Activated gamma-delta T cell treated with anti-CD3 and anti-CD28 coated beads, Interleukin-2, amount 50 U/mL, for 16 hours (primary cell): ENCODE data around the gene A3GALT2.
A peak's percentile ranks its signal among the peaks of the same experiment; 100 is the strongest.
"Not testable (repeated sequence)": the region's sequence is repeated elsewhere in the genome, so short reads cannot be mapped to it uniquely, and the experiment has no call there.

Source experiments
- DNase-seq: peaks from one replicate; pipeline ENCODE4 v3.0.0-alpha.2; 2020; ENCODE audit warnings: low read depth

Gene A3GALT2

DNA sequence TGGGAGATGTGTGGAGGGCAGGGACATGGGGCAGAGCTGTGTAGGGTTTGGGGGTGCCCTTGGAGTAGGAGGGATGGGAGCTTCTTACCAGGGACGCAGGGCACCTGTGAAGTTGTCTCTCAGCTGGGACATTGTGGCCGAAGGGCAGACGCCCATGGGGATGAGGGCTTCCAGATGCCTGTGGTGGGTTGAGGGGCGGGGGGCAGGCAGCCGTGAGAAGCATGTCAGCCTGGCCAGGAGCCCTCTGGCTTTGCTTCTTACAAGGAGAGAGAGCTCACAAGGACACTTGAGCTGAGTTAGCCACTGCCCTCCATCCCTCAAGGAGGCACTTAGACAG, 8.5 kb downstream of the A3GALT2 start:
- no peak for DNase-seq

DNA sequence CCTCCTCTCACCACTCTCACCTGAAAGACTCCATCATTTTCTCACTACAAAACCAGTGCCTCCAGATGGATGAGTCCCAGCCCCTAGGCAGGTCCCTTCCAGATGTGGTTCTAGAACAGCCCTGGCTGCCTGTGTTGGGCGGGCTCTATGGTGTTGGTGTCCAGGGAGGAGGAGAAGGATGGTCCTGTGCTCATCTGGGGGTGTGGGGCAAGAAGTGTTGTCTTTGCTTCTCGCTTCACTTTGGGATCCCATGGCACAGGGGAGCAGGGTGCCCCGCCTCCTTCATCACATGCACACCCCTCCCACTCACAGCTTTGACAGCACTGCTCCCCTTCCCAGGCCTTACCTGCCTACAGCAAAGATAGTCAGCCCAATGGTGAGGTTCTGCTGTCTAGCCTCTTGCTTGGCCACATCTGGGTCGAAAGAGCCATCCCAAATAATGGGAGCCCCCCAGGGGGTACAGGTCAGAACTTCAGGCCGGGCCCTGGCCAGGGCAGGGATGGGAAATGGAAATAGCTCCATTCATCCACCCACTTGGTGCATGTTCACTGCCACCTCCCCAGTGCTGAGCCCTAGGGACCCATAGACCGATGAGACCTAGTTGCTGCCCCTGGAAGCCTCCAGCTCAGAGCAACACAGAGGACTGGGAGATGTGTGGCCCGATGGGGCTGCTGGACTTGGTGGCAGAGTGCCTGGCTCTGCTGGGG, 9.0 kb downstream of the A3GALT2 start:
- DNase-seq = no peak

DNA sequence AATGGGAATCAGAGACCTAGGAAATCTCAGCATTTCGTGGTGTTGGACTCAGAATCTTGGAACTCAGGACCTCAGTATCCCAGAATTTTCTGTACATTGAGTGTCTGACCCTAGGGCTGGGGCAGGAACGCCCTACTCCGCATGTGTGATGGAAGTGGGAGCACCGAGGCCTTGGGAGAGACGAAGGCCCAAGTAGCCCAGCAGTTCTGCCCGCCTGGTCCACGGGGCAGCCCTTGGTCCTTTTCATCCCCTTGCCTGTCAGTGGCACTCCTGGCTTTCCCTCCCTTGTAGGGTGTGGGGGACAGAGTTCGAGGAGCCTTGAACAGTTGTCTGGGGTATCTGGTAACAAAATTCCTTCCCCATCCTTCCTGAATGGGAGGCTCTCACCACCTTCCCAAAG, 10.2 kb downstream of the A3GALT2 start:
- DNase-seq = no peak

DNA sequence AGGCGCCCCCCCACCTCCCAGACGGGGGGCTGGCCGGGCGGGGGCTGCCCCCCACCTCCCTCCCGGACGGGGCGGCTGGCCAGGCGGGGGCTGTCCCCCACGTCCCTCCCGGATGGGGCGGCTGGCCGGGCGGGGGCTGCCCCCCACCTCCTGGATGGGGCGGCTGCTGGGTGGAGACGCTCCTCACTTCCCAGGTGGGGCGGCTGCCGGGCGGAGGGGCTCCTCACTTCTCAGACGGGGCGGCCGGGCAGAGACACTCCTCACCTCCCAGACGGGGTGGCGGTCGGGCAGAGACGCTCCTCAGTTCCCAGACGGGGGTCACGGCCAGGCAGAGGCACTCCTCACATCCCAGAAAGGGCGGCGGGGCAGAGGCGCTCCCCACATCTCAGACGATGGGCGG, 11.5 kb downstream of the A3GALT2 start:
- DNase-seq = not testable (repeated sequence)

DNA sequence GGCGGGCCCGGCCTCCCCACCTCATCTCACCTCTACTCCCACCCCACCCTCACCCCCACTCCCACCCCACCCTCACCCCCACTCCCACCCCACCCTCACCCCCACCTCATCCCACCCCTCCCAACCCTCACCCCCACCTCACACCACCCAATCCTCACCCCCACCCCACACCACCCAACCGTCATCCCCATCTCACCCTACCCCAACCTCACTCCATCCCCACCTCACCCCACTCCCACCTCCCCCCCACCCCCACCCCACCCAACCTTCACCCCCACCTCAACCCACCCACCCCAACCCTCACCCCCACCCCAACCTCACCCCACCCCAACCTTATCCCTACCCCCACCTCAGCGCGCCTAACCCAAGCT, 13.4 kb downstream of the A3GALT2 start:
- no peak for DNase-seq

DNA sequence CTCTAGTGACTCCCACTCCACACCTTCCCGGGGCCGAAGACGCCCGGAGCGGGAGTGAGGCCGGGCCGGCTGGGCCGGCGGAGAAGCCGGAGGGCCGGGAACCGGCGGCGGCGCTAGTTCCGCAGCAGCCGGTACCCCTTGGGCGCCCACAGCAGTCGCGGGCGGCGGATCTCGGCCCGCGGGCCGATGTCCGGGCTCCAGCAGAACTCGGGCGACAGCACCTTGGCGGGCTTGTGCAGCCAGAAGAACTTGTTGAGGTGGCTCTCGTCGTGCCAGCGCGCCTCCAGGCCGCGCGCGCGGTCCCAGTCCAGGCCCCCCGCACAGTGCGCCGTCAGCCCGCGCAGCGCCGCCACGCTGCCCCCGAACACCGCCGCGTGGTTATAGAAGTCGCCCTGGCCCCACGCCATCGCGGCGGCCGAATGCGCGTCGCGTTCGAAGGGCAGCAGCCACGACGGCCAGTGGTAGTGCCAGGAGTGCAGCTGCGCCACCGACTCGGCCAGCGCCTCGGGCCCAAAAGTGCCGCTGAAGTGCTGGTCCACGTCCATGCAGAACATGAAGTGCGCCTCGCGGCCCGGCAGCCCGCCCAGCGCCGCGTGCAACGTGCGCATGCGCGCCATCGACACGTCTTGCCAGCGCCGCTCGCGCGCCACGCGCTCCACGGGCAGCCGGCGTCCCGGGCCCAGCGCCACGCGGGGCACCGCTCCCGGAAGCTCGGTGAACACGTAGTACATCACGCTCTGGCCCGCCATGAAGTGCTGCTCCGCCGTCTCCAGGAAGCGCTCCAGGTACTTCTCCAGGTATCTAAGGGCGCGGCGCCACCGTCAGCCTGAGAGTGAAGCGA, 14.0 kb downstream of the A3GALT2 start:
- no peak for DNase-seq

DNA sequence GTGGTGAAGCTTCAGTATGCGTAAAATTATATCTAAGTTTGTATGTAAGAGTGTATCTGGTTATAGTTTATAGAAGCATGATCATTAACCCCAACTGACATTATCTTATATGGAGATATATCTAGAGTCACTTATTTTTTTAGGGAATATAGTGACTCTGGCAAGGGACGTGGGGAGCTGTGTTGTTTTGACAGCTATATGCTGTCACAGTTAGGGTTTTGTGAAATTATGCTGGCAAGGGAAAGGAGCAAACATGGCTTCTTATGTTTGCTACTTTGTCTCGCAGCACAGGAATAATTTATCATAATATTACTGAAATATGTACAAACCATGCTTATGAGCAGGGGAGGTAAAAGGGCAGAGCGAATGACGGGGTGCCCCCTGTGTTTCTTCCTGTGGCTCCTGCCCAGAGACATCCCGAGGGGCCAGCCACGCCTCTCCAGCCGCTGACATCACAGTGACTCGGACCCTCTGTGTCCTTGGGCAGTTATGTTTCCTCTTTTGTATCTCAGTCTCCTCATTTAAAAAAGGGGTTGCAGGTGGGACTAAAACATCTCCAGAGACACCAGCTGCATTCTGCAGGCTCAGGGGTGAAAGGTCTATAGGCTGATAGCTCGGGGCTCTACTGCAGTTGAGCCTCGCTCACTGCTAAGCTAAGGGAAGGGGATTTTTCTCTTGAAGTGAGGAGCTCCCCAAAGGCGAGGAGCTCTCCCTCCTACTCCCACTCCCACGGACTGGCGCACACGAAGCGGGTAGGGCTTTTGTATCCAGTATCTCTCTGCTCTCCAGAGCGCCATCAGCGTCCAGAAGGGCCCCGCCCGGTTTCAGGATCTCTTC, 14.9 kb downstream of the A3GALT2 start:
- no peak for DNase-seq

DNA sequence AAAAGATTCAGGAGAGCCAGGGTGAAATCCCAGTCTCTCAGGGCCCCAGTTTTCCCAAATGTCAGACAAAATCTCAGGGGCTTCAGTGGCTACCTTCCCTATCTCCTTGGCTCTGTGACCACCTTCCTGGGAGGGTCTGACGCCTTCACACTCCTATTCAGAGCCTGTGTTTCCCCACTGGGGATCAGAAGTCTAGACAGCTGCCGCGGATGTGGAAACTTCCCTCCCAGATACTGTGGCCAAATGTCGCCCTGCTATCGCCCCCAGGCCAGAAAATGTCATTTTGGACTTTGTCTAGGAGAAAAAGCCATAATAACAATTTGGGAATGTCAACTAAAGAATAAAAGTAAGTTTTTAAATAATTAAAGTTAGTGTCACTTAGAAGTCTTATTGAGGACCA, 15.9 kb downstream of the A3GALT2 start:
- no peak for DNase-seq

DNA sequence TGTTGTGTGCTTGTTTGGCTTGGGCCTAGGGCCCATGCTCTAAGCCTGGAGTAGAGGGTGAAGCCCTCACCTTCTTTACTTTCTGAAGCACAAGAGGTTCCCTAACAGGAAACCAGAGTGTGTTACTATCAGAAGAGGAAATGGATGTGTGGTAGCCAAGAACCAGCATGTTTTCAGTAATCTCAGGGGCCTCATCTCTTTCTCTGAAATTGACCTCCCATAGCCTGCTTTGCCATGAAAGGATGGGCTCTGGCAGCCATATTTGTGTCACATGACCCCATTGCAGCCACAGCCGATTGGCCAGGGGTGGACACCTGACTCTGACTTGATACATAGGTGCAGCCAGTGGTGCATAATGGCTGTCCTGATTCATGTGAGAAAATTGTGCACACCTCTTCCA, 18.6 kb downstream of the A3GALT2 start:
- DNase-seq = no peak

DNA sequence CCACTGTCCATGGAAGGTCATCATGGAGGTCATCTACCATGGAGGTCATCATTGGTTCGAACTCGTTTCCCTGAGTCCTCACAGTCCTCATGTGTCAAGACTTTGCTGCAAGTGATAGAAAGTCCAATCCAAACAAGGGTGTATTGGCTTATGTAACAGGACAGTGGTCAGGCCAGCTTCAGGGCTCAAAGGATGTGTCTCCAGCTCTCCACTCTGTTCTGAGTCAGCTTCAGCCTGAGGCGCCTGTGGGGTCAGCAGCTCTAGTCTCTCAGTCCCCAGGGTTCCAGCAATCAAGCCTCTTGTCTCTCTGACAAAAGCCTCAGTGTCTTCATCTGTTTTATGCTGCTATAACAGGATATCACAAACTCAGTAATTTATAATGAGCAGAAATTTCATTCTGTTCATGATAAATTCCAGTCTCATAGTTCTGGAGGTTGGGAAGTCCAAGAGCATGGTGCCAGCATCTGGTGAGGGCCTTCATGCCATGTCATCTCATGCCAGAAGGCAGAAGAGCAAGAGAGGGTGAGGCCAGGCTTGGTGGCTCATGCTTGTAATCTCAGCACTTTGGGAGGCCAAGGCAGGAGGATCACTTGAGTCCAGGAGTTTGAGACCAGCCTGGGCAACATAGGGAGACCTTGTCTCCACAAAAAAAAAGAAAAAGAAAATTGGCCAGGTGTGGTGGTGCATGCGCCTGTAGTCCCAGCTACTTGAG, 19.5 kb downstream of the A3GALT2 start:
- no peak for DNase-seq

DNA sequence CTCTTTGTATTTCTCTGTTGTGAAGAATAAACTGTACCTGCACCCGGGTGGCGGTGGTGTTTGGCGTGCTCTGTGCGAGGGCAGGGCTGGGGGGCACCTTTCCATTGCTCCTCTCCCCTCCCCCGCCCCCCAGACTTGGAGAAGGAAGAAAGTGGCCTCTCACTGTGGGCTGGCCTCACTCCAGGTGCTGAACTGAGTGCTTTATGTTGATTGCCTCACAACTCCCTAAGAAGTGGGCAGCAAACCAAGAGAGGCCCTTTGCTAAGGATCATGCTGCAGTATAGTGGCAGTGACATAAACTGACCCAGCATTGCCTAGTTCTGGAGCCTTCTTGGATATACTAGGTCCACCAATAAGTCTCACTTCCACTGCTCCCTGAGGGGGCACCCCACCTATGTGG, 20.2 kb downstream of the A3GALT2 start:
- DNase-seq = no peak

DNA sequence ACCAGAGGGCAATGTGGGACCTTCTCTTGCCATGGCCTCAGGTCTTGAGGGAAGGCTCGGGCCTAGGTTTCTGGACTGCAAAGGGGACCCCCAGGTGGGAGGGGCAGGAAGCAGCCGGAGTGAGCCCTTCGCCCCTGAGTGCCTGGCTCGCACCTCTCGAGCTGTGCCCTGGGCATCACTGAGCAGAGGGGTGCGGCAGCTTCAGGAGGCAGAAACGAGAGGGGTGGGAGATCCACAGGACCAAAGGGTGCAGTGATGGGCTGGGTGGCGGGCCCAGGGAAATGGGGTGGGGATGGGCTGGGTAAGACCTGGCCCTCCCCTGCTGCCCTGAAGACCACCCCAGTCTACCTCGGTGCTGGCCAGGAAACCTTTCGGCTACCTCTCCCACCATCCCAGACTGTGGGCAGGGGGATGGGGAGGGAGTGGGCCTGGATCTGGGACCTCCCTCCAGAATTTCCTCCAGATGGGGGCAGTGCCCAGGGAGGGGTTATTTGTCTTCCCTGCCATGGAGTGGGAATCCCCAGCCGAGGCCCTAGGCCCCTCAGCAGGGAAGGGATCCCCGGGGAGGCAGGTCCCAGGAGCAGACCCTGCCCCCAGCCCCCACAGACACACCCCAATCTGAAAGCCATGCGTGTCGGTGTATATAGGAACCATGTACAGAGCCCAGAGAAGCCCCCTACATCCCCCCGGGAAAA, 21.3 kb downstream of the A3GALT2 start:
- DNase-seq = no peak

DNA sequence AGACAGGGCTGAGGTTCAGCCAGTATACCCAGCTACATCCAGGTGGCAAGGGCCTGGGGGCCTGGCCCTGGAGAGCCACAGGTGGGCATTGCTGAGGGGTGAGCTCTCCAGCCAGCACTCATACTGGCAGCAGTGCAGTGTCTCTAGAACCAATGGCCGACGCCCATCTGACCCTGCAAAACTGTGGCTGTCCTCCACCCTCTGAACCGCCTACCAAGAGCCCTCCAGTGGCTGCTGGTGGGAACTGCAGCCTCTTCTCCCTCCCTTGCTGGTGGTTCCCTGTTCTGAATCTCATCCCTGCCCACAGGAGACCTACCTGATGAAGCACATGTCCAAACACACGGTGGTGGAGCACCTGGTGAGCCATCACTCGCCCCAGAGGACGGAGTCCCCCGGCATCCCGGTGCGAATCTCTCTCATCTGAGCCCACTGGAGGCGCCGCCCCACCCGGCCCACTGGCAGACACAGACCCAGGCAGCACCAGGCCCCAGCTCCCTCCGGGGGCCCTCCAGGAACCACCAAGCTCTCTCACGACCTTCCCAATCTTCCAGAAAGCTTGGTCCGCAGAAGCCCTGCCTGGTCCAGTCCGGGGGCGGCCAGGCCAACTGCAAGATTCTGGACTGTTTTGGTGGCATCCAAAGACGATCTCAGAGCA, 22.1 kb downstream of the A3GALT2 start:
- DNase-seq = peak; percentile 27

DNA sequence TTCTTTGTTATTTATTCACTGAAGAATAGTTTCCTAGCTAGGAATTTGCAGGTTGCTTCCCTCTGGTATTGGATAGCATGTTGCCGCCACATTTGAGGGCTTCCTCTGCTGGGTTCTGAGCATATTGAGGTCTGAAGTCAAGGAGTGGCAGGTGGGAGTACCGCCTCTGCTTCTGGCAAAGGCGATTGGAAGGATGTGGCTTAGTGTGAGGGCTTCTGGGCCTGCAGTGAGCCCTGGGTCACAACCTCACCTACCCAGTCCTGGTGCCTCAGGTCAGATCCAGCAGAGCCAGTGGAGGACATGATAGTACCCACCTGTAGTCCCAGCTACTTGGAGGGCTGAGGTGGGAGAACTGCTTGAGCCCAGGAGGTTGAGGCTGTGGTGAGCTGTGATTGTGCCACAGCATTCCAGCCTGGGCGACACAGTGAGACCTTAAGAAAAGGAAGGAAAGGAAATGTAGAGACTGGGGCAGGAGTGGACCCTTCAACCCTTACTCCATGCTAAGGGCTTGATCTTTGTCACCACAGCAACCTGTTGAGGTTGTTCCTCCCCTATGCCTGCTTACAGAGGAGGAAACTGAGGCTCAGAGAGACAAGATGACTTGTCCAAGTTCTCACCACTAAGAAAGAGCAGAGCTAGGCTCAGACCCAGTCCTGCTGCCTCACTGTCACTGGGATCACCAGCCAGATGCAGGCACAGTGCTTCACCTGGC, 22.8 kb downstream of the A3GALT2 start:
- DNase-seq = no peak

DNA sequence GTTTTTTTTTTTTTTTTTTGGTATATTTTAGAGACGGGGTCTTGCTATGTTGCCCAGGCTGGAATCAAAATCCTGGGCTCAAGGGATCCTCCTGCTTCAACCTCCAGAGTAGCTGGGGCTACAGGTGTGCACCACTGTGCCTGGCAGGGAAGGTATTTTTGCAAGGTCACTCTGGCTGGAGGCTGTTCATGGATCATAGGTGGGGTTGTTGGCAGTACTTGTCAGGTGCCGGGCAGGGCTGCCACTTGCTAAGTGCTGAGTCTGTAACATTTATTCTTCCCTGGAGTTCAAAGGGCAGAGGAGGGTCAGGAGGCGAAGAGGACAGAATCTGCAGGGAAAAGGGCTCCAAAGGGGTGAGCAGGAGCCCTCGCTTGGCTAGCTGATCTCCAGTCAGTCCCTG, 24.1 kb downstream of the A3GALT2 start:
- no peak for DNase-seq

DNA sequence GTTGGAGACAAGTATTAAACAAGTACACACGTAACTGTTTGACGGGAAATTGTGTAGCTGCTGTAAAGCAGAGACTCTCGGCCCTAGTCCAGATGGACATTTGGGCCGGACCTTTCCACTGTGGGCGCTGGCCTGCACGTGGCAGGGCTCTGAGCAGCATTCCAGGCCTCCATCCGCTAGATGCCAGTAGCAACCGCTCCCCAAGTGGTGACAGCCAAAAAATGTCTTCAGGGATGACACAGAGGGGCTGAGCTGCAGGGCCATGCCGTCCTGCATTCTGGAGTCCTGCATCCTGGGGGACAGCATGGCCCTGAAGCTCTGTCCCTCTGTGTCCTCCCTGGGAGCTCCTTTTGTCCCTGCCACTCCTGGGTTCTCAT, 24.8 kb downstream of the A3GALT2 start:
- DNase-seq = no peak

DNA sequence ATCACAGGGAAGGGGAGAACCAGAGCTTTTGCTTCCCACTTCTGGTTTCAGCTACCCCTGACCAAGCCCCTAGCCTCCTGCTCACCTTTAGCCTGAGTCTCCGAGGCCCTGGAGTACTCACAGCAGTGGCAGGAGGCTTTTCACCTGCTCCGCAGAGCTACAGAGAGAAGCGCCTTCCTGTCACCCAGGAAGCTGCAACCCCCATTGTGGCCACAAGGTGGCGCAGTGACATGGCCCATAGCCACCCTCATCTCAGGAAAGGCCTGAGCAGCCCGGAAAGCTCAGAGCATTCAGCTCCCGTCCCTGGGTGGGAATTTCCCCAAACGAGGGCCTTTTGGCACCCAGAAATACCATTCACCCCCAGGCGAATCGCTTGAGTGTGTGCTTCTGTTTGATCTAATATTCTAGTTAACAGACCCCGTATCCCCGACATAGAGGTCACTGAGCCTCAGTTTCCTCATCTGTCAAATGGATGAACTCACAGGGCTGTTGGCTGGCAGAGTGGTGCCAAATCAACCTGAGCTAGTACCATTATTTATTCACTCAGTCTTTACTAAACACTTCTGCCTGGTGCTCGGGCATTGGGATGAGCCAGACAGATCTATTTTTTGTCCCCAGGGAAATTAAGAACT, 25.3 kb downstream of the A3GALT2 start:
- DNase-seq = peak; percentile 87

DNA sequence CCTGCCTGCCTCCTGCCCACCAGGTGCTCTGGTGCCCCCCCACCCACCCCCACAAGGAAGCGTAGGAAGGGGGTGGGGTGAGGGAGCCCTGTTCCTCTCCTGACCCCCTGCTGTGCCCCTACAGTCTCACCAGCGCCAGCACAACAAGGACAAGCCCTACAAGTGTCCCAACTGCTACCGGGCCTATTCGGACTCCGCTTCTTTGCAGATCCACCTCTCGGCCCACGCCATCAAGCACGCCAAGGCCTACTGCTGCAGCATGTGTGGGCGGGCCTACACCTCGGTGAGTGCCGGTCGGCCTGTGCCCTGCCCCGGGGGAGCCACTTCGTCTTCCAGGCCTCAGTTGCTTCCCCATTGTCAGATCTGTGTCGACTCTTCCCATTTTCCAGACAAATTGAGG, 25.9 kb downstream of the A3GALT2 start:
- DNase-seq = no peak

DNA sequence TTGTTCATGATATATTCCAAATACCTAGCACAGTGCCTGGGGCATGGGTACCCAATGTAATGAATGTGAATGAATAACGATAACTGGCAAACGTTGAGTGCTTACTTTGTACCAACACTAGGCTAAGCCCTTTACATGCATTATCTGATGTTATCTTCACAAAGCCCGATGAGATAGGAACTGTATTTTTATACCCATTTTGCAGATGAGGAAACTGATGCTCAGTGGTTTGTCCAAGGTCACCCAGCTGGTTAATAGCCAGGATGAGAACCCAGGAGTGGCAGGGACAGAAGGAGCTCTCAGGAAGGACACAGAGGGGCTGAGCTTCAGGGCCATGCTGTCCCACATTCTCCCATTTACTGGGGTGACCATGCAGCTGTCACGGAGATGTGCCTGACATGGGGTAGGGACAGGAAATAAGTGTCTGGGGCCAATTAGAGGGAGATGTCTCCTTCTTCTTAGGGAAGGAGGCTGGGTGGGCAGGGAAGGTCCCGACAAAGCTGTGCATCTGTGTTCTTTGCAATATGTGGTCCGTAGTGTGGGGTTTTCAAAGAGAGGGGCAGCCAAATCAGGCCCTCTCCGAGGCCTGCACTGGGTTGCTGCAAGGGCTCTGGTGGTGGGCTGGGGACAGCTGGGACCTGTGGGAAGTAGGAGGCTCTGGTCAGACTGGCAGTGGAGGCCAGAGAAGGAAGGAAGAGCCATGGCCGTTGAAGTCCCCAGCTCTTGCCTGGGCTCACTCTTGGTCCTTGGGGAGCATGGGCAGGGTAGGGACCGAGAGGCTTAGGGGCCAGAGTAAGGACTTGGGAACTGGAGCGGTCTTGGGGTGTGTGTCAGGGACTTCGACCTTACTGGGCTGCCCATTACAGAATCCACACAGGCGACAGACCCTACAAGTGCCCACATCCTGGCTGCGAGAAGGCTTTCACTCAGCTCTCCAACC, 26.6 kb downstream of the A3GALT2 start:
- DNase-seq = no peak
